ENCODE measurements around the gene POLN. TPM values are rescaled to one million over a fixed set of nuclear protein-coding genes. Genes with fewer than 3 reads are reported as not detected.
"Not testable (repeated sequence)": the region's sequence is repeated elsewhere in the genome, so short reads cannot be mapped to it uniquely, and the experiment has no call there.

Gene POLN
- polyA plus RNA-seq, 5 donors: 3.0 to 4.6 (median 3.7) TPM

DNA sequence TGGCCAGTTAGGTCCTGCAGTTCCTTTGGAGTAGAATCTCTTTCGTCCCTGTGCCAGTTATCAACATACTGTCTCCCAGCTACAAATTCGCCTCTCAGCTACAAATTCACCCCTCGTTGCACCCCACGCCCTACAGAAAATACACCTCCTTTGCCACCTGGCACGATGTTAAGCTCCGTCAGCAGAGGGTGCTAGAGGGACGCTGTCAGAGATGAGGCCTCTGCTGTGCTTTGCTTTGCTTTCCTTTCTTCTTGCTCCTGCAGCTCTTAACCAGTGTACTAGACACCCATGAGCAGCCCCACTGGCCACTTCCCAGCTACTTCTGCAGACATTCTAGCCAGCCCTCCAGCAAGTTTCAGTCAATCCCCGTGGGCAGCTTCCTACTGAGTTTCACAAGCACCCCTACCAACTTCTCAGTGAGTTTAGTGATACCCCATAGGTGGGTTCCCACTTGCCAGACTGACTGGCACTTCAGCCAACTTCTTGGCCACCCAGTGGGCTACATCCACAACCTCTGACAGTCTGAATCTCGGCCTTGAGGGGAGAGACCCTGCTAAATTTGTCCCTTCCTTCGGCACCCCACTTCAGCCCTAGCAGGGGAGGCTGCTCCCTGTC, 21.8 kb downstream of the POLN start:
- peak; percentile 34 to 64 for DNase-seq

DNA sequence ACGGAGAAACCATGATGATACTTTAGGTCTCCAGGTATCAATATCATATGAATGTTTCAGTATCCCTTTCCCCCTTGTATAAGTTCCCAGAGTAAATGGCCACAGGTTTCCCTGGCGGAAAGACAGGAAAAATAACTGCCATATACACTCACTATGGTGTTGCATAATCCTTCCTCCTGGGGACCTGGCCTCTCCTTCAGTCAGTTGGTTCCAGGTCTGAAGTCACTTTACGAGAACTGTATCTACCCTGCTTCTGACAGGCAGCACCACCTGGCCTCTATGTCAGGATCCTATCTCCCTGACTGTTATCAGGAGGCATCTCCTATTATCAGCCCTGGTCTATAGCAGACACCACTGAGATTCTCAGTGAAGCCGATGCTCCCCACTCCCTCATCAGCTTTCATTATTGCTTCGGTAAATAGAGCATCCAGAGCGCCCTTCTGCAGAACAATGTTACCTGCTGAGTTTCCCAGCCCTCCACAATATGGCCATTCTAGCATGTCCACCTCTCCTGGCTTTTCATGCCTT, 22.6 kb downstream of the POLN start:
- DNase-seq: no peak

DNA sequence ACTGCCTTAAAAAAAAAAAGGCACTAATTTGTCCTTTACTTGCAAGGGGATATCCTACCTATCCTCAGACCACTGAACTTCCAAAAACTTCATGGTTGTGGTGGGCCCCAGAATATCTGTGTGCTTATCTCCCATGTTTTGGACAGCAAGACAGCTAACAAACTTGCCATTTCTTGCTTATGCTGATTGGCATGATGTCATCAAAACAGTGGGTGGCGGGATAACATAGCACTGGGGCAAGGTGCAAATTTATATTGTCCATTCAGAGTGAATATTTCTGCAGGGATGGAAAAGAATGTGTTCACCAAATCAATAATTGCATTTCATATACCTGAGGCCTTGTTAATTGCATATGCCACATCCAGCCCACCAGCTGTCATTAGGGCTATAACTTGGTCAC, 23.5 kb downstream of the POLN start:
- DNase-seq: no peak

DNA sequence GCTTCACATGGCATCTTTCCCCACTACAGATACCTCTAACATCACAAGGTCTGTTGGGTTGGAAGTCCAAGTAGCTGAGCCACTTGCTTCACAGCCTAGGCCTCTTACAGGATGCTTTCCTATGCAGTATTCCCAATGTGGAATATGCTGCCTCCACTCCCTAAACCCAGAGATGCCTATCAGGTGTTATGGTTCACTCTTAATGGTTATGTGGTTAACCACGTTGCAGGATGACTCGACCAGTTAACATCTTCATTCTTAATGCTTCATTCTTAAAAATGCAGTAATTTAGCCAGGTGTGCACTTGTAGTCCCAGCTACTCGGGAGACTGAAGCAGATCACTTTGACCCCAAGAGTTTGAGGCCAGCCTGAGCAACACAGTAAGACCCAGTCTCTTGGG, 24.2 kb downstream of the POLN start:
- DNase-seq: no peak

DNA sequence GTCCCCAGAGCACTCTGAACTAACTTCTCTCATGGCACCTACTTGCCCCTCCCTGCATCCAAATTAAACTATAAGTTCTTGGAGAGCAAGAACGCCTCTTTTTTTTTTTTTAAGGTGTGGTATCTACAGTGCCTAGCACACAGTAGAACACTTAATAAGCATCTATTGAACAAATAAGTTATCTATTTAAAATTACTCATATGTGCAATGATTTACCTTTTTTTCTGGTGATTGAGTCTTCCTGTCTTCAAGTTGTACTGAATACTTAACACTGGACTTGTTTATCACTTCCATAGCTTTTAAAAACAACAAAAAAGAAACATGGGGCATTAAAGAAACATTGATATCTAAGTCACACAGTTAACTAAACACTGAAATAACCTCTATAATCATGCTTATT, 29.1 kb downstream of the POLN start:
- no peak for DNase-seq

DNA sequence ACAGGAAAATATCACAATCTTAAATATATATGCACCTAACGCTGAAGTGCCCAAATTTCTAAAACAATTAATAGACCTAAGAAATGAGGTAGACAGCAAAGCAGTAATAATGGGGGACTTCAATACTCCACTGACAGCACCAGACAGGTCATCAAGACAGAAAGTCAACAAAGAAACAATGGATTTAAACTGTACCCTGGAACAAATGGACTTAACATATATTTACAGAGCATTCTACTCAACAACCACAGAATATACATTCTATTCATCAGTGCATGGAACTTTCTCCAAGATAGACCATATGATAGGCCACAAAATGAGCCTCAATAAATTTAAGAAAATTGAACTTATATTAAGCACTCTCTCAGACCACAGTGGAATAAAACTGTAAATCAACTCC, 39.1 kb downstream of the POLN start:
- DNase-seq: not testable (repeated sequence)

DNA sequence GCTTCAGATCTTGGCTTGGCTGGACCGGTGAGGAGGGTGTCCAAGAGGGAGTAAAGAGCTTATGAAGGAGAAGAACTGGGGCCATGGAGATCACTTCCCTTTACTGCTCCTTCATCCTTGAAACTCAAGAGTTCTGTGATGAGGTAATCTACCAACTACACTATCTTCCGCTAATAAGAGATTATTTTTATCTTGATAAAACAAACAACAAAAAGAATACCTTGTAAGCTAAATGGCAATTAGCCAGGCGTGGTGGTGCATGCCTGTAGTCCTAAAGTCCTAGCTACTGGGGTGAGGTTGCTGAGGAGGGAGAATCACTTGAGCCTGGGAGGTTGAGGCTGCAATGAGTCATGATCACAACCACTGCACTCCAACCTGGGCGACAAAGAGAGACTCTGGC, 47.4 kb downstream of the POLN start:
- no peak for DNase-seq

DNA sequence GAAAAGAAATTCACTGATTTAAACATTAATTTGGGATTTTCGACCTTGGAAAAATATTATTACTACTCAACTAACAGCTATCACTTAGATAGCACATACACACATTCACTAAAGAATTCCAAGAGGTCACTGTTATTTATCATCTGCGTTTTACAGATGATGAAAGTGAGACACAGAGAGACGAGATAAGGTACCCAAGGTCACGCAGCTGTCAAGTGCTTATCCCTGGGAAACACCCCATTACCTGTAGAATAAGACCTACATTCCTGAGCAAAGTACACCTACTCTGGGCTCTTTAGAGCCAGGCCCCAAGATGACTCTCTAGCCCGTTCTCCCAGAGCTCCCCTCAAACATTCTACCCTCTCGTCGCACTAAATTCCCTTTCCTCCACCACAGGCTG, 48.6 kb downstream of the POLN start:
- DNase-seq: no peak

DNA sequence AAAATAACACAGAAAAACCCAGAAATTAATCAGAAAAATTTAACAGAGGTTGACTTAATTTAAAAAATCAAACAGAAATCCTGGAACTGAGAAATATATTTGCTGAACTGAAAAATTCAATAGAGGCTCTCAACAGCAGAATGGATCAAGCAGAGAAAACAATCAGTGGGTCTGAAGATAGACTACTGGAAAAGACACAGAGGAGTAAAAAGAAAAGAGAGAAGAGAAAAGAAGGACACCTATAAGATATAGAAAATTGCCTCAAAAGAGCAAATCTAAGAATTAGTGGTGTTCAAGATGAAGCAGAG, 55.1 kb downstream of the POLN start:
- DNase-seq: no peak

DNA sequence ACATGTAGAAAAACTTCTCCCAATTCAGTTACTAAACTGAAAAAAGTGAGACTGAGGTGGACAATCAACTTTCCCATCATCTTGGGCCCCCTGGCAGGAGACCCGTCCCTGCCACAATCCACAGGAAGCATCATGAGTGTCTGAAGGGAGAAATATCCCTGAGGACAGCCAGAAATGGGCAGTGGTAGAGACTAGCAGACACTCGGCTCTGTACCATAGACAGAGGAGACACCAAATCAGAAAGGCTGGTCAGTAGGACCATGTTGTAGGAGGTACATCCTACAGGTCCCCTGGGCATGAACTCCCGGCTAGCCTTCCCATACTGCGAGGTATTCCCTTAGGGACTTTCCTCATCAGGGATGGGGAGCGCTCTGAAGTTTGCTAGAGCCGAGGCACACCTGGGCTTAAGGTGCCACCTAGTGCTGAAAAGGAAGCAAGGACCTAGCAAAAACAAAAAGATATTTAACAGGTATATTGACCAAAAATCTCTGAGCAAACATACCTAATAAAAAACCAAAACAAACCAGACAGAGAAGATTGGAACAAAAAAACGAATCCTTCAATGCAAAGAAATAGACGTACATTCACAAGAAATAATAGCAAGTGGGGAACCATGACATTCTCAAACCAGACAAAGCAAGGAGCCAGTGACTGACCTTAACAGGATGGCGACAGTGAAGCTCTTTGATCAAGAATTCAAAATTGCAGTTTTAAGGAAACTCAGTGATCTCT, 55.6 kb downstream of the POLN start:
- DNase-seq: no peak

DNA sequence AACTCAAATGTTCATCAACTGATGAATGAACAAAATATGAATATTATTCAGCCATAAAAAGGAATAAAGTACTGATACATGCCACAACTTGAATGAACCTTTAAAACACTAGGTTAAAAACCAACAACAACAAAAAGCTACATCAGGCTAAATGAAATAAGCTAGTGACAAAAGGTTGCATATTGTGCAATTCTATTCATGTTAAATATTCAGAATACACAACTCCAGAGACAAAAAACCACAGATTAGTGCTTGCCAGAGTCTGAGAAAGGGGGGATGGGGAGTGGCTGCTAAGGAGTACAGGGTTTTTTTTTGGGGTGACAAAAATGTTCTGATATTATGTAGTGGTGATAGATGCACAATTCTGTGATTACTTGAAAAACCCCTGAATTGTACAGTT, 58.5 kb downstream of the POLN start:
- no peak for DNase-seq

DNA sequence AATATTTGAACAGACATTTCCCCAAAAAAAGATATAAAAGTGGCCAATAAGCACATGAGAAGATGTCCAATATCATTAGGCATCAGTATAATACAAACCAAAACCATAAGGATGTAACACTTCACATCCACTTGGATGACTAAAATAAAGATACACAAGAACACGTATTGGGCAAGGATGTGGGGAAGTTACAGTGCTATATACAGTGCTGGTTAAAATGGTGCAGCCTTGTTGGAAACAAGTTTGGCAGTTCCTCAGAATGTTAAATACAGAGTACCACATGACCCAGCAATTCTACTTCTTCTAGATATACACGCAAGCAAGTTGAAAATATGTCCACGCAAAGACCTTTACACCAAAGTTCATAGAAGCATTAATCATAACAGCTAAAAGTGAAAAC, 58.9 kb downstream of the POLN start:
- DNase-seq: no peak

DNA sequence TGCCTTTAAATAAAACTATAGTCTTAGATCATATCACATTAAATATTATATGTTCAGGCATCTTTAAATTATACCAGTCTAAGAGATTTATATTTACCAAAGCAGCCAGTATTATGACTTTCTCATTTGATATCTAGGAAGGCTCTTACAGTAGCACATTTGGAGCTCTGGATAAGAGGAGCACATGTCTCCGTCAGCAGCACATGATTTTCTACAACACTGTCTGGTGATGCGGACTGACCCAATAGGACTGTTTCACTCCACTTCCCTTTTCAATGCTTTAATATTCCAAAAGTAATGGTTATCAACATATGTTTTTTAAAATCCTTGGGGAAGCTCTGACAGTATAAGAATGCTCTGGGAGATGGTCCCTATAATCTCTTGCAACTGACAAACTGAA, 61.5 kb downstream of the POLN start:
- DNase-seq: no peak

DNA sequence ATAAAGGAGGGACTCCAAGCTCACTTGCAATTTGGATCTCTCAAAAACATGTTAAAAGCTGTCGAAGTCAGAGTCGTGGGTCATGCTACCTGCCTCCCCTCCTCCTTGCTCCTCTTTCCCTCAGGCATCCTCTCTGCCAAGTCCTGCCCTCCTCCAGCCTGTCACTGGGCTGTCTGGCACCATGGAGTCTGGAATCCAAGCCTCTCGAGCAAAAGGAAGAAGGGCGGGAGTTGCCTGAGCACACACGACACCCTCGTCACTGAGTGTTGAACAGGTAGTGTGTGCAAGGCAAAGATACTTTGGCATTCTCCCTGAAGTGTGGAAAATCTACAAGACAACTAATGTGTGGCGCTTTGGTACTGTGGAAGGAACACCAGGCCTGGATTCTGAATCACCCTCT, 62.2 kb downstream of the POLN start:
- no peak for DNase-seq

DNA sequence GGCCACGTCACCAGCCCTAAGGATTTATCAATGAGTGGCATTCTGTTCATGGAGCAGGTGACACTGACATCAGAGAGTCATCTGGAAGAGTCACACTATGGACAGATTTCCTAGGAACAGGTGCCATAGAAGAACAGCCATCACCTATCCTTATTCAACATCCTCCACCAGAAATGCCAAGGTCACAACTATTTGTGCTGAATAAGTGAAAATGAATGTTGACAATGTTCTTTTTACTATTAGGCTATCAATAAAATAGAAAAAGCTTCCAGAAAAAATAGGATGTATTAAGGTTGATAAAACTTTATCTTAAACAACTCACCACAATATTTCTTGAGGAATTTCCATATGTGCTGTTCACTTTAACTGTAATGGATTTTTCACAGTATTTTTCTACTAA, 62.9 kb downstream of the POLN start:
- DNase-seq: no peak

DNA sequence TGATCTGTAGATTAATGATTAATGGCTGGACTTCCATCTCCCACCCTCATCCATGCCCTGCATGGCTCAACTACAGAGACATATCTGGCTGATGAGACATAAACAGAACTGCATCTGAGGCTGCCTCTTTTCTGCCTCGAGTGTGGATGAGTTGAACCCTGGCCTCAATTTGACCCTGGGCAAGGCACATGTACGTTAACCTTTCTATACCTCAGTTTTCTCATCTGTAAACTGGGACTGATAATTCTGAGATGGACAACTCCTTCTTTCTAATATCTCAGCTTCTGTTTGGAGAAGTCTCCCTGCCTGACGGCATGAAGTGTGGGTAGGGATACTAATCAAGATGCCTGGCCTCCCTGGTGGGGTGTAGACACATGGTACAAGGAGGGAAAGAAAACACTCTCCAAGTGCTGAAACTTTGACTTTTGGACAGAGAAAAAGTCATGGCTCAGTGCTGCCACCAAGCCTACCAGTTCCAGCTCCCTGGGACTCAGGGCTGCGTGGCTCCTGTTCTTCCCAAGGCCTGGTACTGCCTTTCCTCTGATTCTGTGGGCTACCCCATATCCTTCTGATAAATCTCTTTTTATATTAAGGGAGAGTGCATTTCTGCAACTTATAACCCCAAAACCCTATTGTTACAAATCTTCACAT, 64.4 kb downstream of the POLN start:
- no peak for DNase-seq

DNA sequence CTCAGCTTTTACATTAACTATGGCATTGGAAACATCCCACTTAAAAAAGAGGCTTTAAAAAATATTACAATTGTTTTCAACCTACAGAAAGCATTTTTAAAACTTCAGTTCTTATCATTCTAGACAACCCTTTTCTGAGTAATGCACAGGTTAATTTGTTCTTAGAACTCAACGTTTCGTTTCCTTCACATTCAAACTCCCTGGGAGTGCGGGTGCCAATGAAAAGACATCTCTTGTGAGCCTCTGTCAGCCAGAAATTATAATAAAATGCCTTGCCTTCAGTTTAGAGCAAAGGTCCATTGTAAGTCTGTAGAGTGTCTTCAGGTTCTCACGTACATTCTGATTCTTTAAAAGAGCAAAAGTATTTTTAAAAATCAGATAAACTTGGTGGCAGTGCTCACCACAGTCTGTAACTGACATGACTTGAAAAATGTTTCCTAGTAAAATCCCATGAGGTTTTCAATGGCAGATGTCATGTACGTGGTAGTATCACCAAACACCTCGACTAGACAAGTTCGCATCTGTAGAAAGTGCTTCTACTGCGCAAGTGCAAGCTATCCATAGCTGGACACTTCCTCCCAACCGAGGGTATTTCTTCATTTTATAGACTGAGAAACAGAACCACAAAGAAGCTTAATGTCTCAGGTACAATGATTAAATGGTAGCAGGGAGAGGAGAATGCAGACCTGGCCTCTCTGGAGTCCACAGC, 65.8 kb downstream of the POLN start:
- no peak for DNase-seq

DNA sequence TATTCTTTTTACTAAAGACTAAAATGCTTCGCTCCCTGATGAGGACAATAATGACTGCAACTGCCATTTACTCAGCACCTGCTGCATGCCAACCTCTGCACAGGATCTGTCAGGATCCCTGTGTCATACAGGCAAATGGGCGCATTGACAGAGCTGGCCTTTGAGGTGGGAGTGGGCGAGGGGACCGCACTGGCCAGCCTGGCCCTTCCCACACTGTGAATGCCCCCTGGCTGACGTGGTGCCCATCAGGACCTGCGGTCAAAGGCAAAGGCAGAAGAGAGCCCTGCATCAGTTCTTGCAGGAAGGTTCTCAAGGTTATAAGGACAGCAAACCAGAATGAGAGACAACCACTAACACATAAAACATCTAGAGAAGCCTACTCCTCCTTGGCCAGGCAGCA, 67.9 kb downstream of the POLN start:
- DNase-seq: no peak

DNA sequence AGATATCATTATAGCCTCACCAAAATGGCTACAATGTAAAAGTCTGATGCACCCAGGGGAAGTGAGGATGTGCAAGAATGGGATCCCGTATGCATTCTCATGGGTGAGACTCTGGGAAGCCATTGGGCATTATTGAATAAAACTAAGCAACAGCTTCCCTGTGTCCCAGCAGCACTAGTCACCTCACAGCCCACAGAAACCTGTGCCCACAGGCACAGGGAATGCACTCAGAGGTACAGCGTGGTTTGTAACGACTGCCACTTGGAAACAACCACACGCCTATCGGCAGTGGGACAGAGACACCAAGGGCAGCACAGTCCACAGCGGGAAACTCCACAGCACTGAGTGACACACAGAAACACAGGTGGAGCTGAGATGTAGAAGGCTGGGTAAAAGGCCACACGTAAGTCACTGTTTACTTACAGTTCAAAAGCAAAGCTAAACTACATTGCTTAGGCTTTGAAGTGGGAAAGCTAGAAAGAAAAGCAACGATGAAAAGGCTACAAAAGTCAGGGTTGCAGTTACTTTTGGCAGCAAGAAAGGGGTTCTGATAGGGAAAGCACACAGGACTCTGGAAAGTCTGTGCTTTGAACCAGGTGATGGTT, 69.2 kb downstream of the POLN start:
- no peak for DNase-seq

DNA sequence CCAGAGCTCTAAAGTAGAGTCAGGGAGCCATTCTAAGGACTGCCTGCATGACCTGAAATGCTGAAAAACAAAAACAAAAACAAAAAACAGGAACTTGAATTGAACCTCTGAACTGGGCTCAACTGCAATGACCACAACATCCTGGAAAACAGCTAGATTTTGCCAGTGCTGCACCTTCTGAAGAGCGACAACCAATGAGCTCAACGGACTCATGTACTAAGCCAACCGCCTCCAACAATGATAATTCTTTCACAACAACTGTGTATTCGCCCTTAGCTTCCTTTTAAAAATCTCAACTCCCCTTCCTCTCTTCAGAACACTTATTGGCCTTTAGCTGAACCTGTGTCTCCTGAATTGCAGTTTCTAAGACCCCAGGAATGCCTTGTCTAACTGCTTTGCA, 69.8 kb downstream of the POLN start:
- no peak for DNase-seq

DNA sequence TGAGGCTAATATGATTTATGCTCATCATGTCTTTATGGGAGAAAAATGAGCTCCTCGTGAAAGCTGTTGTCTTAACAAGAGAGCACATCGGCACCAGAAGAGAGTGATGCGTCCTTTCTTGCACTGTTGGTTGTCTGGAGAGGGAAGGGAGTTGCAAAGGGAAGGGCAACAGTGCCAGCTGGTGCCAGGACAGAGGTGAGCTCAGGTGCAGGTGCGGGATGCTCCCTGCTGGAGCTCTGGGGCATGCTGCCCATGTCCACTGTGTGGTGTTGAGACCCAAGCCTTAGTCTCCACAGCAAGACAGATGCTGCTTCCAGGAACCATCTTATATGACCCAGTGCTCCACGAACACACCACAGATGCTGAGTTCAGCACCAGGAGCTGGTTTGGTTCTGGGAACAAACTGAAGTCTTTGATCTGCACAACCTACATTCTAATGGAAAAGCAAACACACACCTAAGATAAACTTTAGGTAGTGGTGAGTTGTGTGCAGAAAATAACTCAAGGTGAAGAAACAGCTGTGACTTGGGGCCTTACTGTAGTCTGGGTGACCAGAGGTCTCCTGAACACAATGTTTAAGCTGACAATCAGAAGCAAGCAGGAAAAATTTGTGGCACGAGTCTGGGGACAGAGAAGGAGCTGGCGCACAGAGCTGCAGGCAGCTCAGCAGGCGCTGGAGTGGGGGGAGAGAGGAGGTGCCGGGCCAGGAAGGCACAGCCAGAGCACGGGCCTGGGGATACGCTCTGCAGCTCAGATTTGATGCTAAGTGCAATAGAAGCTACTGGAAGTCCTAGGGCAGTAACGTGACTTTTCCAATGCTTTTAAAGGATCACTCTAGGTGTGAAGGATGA, 73.2 kb downstream of the POLN start:
- DNase-seq: no peak

Data from right lung (tissue), 5 donors.